Measurements from ENCODE around the gene ZDBF2. TPM values are rescaled to one million over a fixed set of nuclear protein-coding genes. Genes with fewer than 3 reads are reported as not detected.
"Not testable (repeated sequence)": the region's sequence is repeated elsewhere in the genome, so short reads cannot be mapped to it uniquely, and the experiment has no call there.

The ZDBF2 gene
- polyA plus RNA-seq, 10 donors: 7.2 to 14.4 (median 10.2) TPM

DNA sequence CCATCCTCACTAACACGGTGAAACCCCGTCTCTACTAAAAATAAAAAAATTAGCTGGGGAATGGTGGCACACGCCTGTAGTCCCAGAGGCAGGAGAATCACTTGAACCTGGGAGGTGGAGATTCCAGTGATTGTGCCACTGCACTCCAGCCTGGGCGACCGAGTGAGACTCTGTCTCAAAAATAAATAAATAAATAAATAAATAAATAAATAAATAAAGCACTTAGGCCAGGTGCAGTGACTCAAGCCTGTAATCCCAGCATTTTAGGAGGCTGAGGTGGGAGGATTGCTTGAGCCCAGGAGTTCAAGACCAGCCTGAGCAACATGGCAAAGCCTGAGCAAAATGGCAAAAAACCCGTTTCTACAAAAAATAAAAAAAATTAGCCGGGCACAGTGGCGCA, 15.8 kb upstream of the ZDBF2 start:
- not testable (repeated sequence) for DNase-seq

DNA sequence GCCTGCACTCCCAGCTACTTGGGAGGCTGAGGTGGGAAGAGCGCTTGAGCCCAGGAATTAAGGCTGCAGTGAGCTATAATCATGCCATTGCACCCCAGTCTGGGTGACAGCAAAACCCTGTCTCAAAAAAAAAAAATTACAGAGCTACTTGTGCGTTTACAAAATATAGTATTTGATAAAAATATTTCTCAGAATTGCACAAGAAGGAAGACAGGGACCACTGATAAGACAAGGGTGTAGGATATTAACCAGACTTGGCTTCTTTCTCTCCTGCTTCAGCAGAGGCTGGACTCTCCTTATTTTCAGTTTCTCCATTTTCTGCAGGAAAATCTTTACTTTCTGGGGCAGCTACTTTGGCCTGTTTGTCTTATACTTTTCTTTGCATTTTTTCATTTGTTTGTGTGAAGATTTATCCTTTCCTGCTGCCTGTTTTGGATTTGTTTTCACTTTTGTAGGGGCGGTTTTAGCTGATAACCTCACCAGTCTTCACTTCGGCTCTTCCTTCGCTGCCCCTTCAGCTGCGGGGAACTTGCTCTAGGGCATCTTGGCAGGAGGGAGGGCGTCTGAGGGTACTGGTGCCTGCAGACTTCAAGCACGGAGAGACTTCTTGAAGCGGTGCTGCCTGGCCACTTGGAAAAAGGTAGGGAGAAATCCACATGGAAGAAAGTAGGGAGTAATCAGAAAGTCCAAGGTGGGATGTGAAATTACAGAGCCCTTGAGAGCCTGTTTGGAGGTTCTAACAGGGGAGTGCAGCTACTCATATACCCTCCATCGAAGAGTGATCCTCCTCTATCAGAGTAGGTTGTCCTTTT, 14.9 kb upstream of the ZDBF2 start:
- no peak for DNase-seq

DNA sequence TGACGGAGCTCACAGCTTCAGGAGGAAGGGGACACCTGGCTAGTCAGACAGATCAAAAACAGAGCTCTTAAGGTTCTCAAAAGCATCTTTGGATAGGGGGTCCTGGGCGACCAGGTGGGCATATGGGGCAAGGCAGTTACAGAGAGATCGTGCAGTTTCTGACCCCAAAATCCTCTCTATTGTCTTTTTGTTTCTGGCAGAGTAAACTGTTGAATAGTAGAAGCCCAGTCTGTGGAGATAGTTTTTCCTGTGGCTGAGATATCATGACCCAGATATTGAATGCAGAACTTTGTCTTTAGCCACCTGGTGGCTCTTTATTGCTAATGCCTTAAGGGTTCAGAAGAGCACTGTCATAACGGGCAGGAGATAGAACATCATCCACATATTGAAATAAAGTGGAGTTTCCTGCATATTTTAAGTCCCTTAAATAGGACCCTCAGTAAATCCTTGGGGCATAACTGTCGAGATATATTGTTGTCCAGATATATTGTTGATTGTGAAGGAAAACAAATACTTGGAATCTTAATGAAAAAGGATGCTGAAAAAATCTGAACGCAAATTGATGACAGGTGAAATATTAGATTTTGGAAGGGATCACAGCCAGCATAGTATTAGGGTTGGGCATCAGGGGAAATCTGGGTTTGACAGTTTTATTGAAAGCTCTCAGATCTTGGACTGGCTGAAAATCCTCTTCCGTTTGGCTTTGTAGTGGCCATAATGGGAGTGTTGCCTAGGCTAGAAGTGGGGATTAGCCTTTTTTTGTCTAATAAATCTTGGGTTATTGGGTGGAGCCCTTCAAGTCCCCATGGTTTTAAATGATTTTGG, 14.1 kb upstream of the ZDBF2 start:
- DNase-seq: peak in 1 of 3 donors; percentile 46

DNA sequence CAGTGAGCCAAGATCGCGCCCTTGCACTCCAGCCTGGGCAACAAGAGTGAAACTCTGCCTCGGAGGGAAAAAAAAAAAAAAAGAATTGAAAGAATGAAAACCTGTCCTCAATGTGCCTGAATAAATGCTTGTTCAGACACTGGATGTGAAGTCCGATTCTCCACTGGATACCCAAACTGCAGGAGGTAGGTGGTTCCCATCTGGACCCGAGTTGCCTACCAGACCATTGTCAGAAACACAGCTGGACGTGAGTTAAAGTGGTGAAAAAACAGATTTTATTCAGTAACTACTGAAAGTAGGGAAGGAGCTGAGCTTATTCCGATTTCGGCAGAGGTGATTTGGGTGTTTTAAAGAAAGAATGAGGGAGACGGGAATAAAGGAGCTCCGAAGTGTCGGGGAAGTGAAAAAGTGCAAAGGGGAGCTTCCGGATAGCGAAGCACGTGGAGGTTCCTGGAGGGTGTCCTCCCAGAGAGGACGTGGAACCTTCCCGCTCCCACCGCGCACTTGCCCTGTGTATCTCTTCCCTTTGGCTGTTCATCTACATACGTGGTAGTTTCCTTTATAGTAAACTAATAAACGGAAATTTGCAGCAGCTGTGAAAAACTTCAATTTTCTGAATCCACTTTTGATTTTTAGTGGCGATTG, 10.4 kb upstream of the ZDBF2 start:
- no peak for DNase-seq

DNA sequence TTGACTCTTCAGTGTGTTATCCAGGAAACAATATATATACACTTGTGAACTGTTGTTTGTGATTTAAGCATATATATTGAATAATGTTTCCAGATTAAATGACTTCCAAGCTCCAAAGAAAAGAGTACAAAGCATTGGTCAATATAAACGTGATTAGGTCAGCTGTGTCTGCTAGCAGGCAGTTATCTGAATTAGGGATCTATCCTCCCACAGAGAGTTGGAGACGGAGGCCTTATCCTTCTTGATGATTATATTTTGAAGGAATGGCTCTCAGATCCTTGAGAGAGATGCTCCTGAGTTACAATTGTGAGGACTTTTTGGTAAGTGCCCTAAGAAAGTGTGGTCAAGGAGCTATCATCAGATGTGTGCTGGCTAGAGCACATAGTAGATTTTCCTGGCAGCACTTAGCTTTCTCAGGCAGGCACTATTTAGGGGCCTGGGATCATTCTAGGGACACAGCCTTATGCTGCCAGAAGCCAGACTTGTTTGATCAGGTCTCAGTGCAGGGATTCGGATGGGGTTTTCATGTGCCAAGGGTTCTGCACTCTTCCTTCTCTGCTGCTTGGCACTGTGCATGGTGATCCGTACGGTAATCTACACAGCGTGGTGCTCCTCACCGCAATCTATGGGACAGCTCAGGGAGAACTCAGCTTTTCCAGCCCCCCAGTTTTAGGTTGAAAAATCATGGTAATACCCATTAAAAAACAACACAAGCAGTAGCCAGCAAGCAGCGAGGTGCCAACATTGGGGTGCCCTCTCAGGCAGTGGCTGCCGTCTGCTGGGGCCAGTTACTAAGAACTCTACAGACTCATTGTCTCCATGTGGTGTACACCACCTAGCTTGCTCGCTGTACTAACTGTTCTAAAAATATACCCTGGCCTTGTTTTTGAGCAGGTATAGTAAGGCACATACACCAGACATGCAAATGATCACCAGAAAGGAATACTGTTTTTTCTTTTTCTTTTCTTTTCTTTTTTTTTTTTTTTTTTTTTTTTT, 8.0 kb upstream of the ZDBF2 start:
- DNase-seq: no peak

DNA sequence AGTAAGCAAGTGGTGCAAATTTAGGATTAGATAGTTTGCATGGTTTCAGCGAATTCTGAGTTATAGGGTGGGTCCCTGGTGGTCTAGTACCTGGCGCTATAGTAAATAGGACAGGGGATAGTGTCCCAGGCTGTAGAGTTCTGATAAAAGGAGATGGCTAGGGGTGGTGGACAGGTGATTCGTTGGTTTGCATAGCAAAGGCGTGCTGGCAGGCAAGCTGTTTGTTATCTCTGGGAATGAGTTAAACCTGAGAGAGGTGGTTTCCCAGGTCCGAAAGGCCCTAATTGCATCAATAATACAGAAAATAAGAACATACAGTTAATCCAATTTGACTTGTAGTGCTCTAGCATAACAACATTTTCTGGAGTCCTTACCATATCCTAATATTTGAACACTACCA, 6.9 kb upstream of the ZDBF2 start:
- no peak for DNase-seq

DNA sequence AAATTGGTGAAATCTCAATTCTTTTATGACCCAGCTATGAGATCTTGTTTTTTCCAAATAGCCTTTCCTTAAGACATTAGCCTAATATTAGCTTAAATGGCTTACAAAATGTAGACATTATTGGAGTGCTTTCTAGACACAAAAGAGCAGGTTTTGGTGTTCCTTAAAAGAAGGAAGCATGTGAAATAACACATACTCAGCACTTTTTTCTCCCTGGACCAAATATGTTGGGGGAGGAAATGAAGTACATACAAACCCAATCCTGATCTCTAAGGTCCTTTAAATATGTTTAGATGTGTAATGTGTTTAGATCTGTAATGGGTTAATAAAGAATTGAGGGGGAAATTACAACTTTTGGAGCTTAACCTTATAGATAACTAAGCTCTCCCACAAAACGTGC, 3.4 kb upstream of the ZDBF2 start:
- no peak for DNase-seq

DNA sequence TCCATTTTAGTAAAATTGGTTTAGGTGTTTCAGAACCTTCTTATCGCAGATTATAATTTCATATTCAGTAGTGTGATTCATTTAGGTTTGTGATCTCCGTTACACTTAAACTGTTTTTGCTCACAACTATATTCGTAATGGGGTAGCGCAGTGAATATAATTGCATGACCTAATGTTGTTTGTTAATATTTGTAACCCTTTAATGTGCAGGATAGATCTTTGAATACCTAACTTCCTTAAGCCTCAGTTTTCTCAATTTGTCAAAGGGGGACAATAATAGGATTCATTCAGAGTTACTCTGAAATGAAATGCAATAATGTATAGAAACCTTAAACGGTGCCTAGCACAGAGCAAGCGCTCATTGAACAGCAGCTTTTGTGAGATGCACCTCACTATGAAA, 558 bp upstream of the ZDBF2 start:
- no peak for DNase-seq

DNA sequence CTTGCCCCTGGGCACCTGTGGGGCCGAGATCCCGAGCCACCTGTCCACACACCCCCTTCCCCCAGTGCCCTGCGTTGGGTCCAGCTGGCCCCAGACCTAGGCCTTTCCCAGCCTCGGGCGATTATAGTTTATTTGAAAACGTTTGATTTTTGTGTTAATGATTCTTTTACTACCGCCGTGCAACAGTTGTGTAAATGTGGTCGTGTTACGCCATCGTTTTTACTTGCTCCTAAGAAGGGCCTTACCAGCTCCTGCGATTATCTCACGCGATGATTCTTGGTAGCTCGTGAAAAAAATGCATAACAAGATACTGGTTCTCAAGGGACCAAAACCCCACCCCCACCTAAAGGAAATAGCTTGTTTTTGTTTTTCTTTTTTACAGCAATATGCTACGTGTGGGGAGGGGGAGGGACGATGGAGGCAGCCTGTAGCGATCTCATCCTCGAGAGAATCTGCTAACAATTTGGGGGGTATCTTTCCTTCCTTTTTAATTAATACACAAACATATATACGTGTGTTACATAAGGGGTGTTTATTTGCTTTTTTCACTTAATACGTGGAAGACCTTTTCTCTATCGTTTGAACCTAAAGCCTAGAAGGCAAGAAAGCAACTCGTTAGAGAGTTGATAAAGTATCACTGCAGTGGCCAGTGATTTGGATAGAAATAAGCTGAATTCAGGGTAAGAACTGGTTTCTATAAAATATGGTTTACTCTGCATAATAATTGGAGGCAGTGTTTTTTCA, 1.0 kb downstream of the ZDBF2 start:
- peak in 2 of 3 donors; percentile 42 to 75 for DNase-seq

DNA sequence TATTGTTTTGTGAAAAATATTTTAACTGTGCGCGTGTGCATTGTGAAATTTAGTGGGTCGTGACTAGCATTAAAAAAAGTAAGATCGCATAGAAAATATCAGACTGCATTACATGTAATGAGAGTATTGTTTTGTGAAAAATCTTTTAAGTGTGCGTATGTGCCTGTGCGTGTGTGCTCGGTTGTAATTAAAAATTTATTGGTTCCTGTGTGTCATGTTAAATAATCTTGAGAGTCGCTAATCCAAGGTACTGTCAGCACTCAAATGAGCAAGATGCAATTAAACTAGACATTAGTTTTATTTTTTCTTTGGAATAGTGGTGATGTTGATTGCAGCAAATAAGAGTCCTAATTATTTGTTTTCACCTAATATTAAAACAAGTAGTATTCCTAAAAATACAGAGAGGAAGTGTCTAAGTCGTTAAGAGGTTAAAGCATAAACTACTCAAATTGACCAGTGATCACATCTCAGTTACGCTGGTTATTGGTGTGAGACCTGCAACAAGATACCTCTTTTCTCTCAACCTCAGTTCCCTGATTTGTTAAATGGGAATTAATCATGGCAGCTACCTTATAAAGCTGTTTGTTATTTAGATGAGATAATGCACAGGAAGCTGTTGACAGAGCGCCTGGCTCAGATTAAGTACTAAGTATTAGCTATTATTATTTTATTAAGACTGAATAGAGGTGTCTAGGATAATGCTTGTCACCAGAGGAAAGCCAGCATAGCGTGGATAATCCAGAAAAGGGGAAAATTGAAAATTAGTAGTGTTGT, 1.9 kb downstream of the ZDBF2 start:
- peak in 1 of 3 donors; percentile 48 for DNase-seq

DNA sequence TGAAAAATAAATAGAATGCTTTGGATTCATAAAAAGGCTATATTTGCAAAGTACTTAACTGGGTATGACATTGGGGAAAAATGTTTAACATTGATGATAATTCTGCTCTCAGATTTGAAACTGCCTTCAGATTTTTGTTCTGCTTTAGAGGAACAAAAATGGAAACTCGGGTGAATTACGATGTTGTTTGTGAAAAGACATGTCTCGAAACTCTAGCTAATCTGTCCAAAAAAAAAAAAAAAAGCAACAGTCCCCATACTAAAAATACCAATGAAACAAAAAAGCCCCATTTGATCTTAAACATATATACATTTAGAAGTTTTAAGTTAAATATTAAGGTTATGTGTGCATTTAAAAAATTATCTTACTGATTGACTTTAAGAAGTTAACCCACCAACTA, 3.0 kb downstream of the ZDBF2 start:
- peak in 1 of 3 donors; percentile 4 for DNase-seq

DNA sequence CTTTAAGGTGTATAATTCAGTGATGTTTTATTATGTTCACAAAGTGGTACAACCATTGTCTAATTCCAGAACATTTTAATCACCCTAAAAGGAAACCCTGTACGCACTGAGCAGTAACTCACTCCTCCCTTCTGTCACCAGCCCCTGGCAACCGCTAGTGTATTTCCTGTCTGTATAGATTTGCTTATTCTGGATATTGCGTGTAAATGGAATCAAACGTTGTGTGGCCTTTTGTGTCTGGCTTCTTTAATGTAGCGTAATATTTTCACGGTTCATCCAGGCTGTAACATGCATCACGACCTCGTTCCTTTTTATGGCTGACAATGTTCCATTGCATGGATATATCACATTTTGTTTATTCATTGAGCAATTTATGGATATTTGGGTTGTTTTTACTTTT, 8.3 kb downstream of the ZDBF2 start:
- DNase-seq: no peak

DNA sequence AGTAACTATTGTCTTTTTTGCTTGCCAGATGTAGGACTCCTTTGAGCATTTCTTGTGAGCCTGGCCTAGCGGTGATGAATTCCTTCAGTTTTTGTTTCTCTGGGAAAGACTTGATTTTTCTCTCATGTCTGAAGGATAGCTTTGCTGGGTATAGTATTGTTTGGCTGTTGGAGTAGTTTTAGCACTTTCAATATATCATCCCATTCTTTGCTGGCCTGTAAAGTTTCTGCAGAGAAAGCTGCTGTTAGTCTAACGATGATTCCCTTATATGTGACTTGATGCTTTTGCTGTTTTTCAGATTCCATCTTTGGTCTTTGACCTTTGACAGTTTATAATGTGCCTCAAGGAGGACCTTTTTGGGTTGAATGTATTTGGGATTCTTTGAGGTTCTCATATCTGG, 12.7 kb downstream of the ZDBF2 start:
- no peak for DNase-seq

DNA sequence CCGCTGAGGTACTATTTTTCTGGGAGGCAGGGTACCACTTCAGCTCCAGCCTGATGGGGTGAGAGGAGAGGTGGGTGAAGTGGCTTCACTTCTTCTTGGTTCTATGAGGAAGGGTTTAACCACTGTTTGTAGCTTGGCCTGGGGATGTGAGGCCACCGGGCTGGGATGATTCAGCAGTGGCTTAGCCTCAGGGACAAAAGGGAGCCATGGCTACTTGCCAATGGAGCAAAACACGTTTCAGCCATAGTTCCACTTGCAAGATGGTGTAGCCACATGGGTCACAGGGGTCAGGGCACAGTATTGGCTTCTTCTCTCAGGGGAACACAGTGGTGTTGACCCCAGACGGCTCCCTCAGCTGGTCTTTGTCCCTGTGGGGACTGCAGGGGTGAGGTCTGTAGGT, 14.9 kb downstream of the ZDBF2 start:
- DNase-seq: no peak

DNA sequence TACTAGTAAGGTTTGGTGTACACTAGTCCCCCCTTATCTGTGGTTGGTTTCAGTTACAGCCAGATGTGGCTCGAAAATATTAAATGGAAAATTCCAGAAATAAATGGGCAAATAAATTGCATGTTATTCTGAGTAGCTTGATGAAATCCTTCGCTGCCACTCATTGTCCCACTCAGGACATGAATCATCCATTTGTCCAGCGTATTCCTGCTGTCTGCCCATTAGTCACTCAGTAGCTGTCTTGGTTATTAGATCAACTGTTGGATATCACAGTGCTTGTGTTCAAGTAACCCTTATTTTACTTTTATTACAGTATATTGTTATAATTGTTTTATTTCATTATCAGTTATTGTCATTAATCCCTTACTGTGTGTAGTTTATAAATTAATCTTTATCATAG, 21.7 kb downstream of the ZDBF2 start:
- DNase-seq: no peak

DNA sequence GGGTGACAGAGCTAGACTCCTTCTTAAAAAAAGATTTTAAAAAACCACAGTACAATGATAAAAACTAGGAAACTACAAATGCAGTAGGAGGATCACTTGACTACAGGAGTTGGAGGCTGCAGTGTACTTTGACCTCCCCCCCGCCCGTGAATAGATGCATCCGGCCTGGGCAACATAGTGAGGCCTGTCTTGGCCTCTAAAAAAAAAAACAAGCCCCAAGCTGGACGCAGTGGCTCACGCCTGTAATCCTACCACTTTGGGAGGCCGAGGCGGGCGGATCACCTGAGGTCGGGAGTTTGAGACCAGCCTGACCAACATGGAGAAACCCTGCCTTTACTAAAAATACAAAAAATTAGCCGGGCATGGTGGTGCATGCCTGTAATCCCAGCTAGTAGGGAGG, 25.1 kb downstream of the ZDBF2 start:
- not testable (repeated sequence) for DNase-seq

DNA sequence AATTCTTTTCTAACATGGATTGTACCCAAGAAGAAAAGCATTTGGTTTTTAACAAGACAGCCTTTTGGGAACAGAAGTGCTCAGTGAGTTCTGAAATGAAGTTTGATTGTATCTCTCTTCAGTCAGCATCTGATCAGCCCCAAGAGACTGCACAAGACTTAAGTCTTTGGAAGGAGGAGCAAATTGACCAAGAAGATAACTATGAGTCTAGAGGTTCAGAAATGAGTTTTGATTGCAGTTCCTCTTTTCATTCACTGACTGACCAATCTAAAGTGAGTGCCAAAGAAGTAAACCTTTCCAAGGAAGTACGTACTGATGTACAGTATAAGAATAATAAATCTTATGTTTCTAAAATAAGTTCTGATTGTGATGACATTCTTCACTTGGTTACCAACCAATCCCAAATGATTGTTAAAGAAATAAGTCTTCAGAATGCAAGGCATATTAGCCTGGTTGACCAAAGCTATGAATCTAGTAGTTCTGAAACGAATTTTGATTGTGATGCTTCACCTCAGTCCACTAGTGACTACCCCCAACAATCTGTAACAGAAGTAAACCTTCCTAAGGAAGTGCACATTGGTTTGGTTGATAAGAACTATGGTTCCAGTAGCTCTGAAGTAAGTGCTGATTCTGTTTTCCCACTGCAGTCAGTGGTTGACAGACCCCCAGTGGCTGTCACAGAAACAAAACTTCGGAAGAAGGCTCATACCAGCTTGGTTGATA, 31.2 kb downstream of the ZDBF2 start:
- DNase-seq: no peak

DNA sequence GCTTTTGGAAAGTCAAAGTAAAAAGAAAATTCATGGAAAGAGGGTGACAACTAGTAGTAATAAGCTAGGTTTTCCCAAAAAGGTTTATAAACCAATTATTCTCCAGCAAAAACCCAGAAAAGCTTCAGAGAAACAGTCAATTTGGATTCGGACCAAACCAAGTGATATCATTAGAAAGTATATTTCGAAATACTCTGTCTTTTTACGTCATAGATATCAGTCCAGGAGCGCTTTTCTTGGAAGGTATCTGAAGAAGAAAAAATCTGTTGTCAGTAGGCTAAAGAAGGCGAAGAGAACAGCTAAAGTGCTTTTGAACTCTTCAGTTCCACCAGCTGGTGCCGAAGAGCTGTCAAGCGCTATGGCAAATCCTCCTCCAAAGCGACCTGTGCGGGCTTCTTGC, 36.6 kb downstream of the ZDBF2 start:
- no peak for DNase-seq

DNA sequence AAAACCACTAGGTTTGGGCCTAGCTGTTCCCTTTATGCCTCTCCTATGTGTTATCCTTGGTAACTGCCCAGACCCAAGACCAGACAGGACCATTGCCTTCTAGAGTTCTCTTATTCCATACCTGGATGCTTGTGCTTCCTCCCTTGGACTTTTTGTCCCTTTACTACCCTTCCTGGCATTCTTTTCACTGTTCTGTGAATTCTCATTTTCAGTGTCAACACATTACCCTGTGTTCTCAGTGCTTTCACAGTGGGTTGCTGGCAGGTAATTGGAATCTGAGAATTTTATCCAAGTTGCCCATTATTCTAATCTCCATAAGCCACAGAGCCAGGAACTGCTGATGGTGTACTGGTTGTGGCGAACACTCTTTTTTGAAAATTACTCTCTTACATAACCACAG, 41.7 kb downstream of the ZDBF2 start:
- DNase-seq: no peak
